Hepatocyte (in vitro differentiated cells): ENCODE measurements around the gene PSMA3. TPM values are rescaled to one million over a fixed set of nuclear protein-coding genes. Genes with fewer than 3 reads are reported as not detected.

Source experiments
- DNase-seq: peaks from one replicate; pipeline ENCODE4 v3.0.0-alpha.2; 2016; ENCODE audit warnings: low spot score
- H2AFZ ChIP-seq: fragments of 200-600 bp; sonication (generic); 2 replicates; pipeline ENCODE4 v1.6.0; 2016; ENCODE audit warnings: antibody characterized with exemption, mild to moderate bottlenecking
- H3K27ac ChIP-seq: fragments of 200-600 bp; sonication (generic); 2 replicates; pipeline ENCODE4 v1.5.1; 2016; ENCODE audit warnings: mild to moderate bottlenecking
- H3K27me3 ChIP-seq: fragments of 200-600 bp; sonication (generic); 2 replicates; pipeline ENCODE4 v1.6.1; 2016
- H3K36me3 ChIP-seq: fragments of 200-600 bp; sonication (generic); replicated peaks from 2 replicates; pipeline ENCODE4 v1.5.1; 2016; ENCODE audit warnings: low read depth; ENCODE audit not compliant: insufficient read depth
- H3K4me1 ChIP-seq: fragments of 200-600 bp; sonication (generic); 2 replicates; pipeline ENCODE4 v1.5.1; 2016; ENCODE audit warnings: mild to moderate bottlenecking, moderate library complexity; ENCODE audit not compliant: insufficient read depth
- H3K4me2 ChIP-seq: fragments of 200-600 bp; sonication (generic); 2 replicates; pipeline ENCODE4 v1.6.0; 2016
- H3K4me3 ChIP-seq: fragments of 200-600 bp; sonication (generic); 2 replicates; pipeline ENCODE4 v1.5.1; 2016; ENCODE audit warnings: mild to moderate bottlenecking
- H3K79me2 ChIP-seq: fragments of 200-600 bp; sonication (generic); 2 replicates; pipeline ENCODE4 v1.6.0; 2017; ENCODE audit warnings: mild to moderate bottlenecking
- H3K9me2 ChIP-seq: fragments of 200-600 bp; sonication (generic); replicated peaks from 2 replicates; pipeline ENCODE4 v1.6.0; 2017; ENCODE audit warnings: mild to moderate bottlenecking; ENCODE audit not compliant: insufficient read depth
- H3K9me3 ChIP-seq: fragments of 200-600 bp; sonication (generic); 2 replicates; pipeline ENCODE4 v1.5.1; 2016; ENCODE audit warnings: low read depth, mild to moderate bottlenecking
- H4K20me1 ChIP-seq: fragments of 200-600 bp; sonication (generic); 2 replicates; pipeline ENCODE4 v1.6.0; 2016; ENCODE audit warnings: mild to moderate bottlenecking; ENCODE audit not compliant: insufficient read depth, poor library complexity, severe bottlenecking
- EZH2 ChIP-seq: fragments of 200-600 bp; sonication (generic); IDR thresholded peaks from 2 replicates; pipeline ENCODE4 v1.6.1; 2016; ENCODE audit warnings: antibody characterized with exemption, mild to moderate bottlenecking, borderline replicate concordance
- EZH2phosphoT487 ChIP-seq: fragments of 200-600 bp; sonication (generic); IDR thresholded peaks from one replicate; pipeline ENCODE4 v1.6.1; 2018; ENCODE audit warnings: antibody characterized with exemption, mild to moderate bottlenecking, low read depth, moderate library complexity; ENCODE audit not compliant: unreplicated experiment, severe bottlenecking
- WGBS: methylation state at CpG from one replicate; pipeline ENCODE4 v1.1.6; 2016; ENCODE audit warnings: low lambda C conversion rate; ENCODE audit errors: missing lambda C conversion rate; 5-methylcytosine and 5-hydroxymethylcytosine counted together
- polyA plus RNA-seq: library from polyadenylated mRNA; unstranded; fragments of >200 nt; fragmentation: Nextera tagmentation; extraction: Ambion mirVana; gene quantifications from 2 replicates; pipeline ENCODE4 v1.2.1, GENCODE V29; 2016
- total RNA-seq: library from RNA; depleted of rRNA; stranded (reverse); fragments of >200 nt; gene quantifications from 2 replicates; pipeline ENCODE4 v1.2.3, GENCODE V29; 2014
- TF ChIP-seq, protein P1 (sequence below): fragments of 200-600 bp; sonication (generic); IDR thresholded peaks from 2 replicates; pipeline ENCODE4 v1.5.1; 2016; ENCODE audit warnings: antibody characterized with exemption, mild to moderate bottlenecking; ENCODE audit not compliant: poor library complexity

Gene PSMA3
- total and polyA plus RNA-seq, 2 experiments from 2014 or later: 152 to 186 TPM

DNA sequence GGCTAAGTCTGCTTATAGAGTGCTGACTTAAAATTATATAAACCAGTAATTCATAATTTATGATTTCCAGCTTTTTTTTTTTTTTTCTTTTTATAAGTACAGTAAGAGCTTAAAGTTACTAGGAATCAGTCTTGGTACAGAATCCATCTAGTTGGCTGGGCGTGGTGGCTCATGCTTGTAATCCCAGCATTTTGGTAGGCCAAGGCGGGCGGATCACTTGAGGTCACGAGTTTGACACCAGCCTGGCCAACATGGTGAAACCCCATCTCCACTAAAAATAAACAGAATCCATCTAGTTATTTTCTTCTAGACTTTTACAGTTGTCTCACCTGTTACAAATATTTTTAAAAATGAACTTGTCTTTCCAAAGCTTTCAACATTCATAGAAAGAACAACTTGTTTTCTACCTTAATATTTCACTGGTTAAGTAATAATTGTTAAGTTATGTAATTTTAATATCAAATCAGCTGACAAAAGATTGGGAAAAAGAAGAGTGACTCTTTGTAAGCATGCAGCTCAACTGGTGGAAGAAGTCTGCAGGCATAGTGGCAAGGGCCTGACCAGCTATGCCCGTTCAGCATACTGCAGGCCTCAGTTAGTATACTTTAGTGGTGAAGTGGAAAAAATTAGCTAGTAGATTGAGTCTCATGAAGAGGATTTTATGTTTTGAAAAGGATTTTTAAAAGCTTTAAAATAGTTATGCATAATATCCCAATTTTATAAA, 17.4 kb upstream of the PSMA3 start:
- over 99% methylated on average over 5 of the region's 5 CpGs for WGBS
- no peak for DNase-seq
- H3K4me3 ChIP-seq: no peak overlapping the region
- no peaks in the 10 kb centered on the region for H3K27me3 ChIP-seq
- H4K20me1 ChIP-seq: no peaks in the 10 kb centered on the region
- no peak overlapping the region for H3K4me2 ChIP-seq
- TF ChIP-seq, protein P1, sequence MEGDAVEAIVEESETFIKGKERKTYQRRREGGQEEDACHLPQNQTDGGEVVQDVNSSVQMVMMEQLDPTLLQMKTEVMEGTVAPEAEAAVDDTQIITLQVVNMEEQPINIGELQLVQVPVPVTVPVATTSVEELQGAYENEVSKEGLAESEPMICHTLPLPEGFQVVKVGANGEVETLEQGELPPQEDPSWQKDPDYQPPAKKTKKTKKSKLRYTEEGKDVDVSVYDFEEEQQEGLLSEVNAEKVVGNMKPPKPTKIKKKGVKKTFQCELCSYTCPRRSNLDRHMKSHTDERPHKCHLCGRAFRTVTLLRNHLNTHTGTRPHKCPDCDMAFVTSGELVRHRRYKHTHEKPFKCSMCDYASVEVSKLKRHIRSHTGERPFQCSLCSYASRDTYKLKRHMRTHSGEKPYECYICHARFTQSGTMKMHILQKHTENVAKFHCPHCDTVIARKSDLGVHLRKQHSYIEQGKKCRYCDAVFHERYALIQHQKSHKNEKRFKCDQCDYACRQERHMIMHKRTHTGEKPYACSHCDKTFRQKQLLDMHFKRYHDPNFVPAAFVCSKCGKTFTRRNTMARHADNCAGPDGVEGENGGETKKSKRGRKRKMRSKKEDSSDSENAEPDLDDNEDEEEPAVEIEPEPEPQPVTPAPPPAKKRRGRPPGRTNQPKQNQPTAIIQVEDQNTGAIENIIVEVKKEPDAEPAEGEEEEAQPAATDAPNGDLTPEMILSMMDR: no peak
- no peak for TF ChIP-seq EZH2phosphoT487
- no peak for TF ChIP-seq EZH2
- no peaks in the 10 kb centered on the region for H3K4me1 ChIP-seq
- no peaks in the 10 kb centered on the region for H3K79me2 ChIP-seq
- H3K27ac ChIP-seq: no peak overlapping the region
- H3K36me3 ChIP-seq: no peaks in the 10 kb centered on the region
- H3K9me2 ChIP-seq: no peaks in the 10 kb centered on the region
- H2AFZ ChIP-seq: no peak overlapping the region
- H3K9me3 ChIP-seq: no peaks in the 10 kb centered on the region

DNA sequence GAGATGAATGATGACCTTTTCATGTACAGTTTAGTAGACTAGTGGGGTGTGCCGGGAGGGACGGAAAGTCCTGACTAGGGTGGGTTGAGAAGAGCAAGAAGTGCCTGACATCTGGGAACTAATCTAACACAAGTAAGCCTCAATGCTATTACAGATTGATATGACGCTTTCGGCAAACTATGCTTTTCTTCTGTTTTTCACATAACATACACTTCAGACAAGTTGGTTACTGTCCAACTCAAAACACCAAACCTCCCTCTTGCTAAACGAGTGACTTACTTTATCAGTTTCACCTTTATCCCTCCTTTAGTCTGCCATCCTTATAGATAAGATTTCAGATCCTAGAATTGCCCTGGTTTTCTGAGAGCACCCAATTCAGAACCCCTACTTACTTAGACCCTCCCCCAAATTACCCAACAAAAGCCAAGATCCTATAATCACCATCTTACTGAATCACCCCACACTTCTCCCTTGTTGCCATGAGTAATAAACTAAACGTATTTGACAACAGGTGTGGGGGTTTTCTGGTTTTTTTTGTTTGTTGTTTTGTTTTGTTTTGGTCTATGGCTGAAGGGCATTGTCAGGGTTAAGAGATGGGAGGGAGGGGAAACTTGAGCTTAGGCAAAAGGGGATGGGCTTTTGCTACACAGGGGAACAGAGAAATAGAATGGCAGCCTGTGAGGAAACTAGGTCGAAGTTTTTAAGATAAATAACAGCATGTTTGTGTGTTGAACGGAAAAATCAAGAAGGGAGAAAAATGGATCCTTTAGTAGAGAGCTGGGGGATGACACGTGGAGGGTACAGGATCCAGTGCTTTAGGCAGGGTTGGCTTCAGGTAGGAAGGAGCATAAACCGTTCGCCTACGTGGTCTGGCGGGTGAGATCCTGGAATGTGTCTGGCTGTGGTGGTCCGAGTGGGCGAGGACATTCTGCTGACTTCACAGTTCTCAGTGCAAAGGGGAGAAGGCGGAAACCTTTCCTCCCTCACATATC, 6.1 kb upstream of the PSMA3 start:
- Histone ChIP-seq H3K4me2 (peak overlapping the region; percentile 73), H3K27me3 (no peaks in the 10 kb centered on the region), H3K79me2 (no peaks in the 10 kb centered on the region), H3K36me3 (no peaks in the 10 kb centered on the region), H3K9me3 (no peaks in the 10 kb centered on the region), H4K20me1 (no peaks in the 10 kb centered on the region), H3K9me2 (no peaks in the 10 kb centered on the region), H3K4me3 (peak overlapping the region; percentile 65), H2AFZ (peak overlapping the region; percentile 63), H3K4me1 (no peaks in the 10 kb centered on the region), H3K27ac (peak overlapping the region; percentile 88)
- WGBS: 38% methylated on average over 16 of the region's 16 CpGs
- DNase-seq: peak; percentile 54
- TF ChIP-seq EZH2 (no peak), EZH2phosphoT487 (no peak)
- TF ChIP-seq, protein P1: no peak

DNA sequence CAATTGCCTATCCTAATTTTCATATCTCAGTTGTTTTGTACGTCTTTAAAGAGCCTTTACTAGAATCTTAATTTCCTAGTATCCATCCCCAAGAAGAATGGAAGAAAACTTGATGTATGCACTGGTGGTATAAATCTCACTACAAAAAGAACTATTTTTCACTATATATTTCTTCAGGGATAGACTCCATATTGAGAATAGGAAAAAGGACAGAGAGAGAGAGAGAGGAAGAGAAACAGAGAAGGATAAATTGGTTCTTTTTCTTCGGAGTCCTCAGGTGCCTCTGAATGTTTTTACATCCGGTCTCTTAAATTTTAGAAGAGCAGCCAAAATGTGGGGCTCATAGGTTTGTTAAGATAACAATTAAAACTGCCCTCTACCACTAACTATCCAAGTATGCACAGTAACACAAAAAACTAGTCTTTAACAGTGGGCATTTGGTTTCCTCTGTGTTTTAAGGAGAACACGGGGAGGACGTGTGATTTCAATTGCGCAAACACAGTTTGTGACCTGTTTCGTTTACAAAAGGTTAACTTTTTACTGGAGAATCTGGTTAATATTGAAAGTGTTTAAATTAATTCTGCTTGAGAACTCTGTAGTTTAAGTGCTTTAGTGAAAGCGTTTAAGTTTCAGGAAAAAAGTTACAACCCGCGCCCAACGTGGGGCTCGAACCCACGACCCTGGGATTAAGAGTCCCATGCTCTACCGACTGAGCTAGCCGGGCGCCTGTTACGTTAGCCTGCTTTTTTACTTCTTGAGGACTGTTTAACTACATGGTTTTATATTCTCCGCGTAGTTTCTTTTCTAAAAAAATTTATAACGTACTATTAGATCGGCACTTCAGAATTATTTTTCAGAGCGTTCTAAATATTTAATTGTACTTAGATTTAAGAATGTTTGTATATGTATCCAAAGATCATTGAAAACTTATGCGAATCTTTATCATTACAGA, 5.1 kb upstream of the PSMA3 start:
- WGBS: 7% methylated on average over 23 of the region's 23 CpGs
- no peaks in the 10 kb centered on the region for H4K20me1 ChIP-seq

More for the DNA sequence above, 5.1 kb upstream of the PSMA3 start:
- Histone ChIP-seq H3K4me3 (peak overlapping the region; percentile 65), H3K27ac (peak overlapping the region; percentile 88), H3K27me3 (no peaks in the 10 kb centered on the region), H3K4me2 (peak overlapping the region; percentile 73), H3K36me3 (no peaks in the 10 kb centered on the region), H3K79me2 (no peaks in the 10 kb centered on the region), H3K4me1 (no peaks in the 10 kb centered on the region), H2AFZ (peak overlapping the region; percentile 84), H3K9me3 (no peaks in the 10 kb centered on the region), H3K9me2 (no peaks in the 10 kb centered on the region)
- TF ChIP-seq EZH2phosphoT487 (no peak), EZH2 (no peak)
- TF ChIP-seq, protein P1: no peak
- DNase-seq: peak; percentile 84
